Common myeloid progenitor, CD34-positive (primary cell): ENCODE data around the gene AUNIP.
"Not testable (repeated sequence)": the region's sequence is repeated elsewhere in the genome, so short reads cannot be mapped to it uniquely, and the experiment has no call there.

Experiments
- CTCF ChIA-PET: fragments of 350-600 bp; sonication (Branson Sonifier 250); formaldehyde crosslinking; loops from one replicate; lab custom pipeline; 2021; ENCODE audit warnings: antibody characterized with exemption; lab: Charles Lee
- POLR2A ChIA-PET: fragments of 350-600 bp; sonication (Branson Sonifier 250); formaldehyde crosslinking; loops from one replicate; lab custom pipeline; 2021; ENCODE audit warnings: antibody characterized with exemption; lab: Charles Lee
- DNase-seq, 3 donors: peaks; one replicate each; pipeline versions ENCODE4 v3.0.0 to v3.0.0-alpha.2; 2013
- H3K27ac ChIP-seq, 2 experiments: 1 replicate in 1 of 2; 2 replicates in 1 of 2; pipeline ENCODE4 v1.7.0; 2013; ENCODE audit warnings: inconsistent platforms in 2 of 2, low read length in 2 of 2, mild to moderate bottlenecking in 2 of 2, low read depth in 1 of 2, moderate library complexity in 1 of 2; ENCODE audit not compliant: severe bottlenecking in 2 of 2, insufficient read depth in 1 of 2, poor library complexity in 1 of 2
- H3K27me3 ChIP-seq, 5 experiments: replicated peaks in 2 of 5; 1 replicate in 3 of 5; 2 replicates in 2 of 5; pipeline versions ENCODE4 v1.6.1 to v1.7.0; 2013; ENCODE audit warnings: low read length in 4 of 5, mild to moderate bottlenecking in 2 of 5, moderate library complexity in 2 of 5, inconsistent platforms in 1 of 5; ENCODE audit not compliant: insufficient read depth in 5 of 5, control insufficient read depth in 4 of 5
- H3K36me3 ChIP-seq, 4 experiments: 1 replicate in 2 of 4; 2 replicates in 2 of 4; pipeline versions ENCODE4 v1.6.1 to v1.7.0; 2013; ENCODE audit warnings: low read length in 3 of 4, control low read depth in 1 of 4, mild to moderate bottlenecking in 1 of 4; ENCODE audit not compliant: control insufficient read depth in 4 of 4, insufficient read depth in 4 of 4
- H3K4me1 ChIP-seq, 4 experiments: 1 replicate in 3 of 4; 2 replicates in 1 of 4; pipeline versions ENCODE4 v1.6.1 to v1.7.1; 2013; ENCODE audit warnings: low read length in 3 of 4, mild to moderate bottlenecking in 3 of 4, control low read depth in 1 of 4, inconsistent platforms in 1 of 4, moderate library complexity in 1 of 4; ENCODE audit not compliant: control insufficient read depth in 4 of 4, insufficient read depth in 4 of 4; ENCODE audit errors: control extremely low read depth in 1 of 4
- H3K4me3 ChIP-seq, 7 experiments: 1 replicate in 4 of 7; 2 replicates in 3 of 7; pipeline versions ENCODE4 v1.5.1 to v1.7.0; 2013; ENCODE audit warnings: mild to moderate bottlenecking in 7 of 7, low read length in 6 of 7, moderate library complexity in 6 of 7, inconsistent platforms in 2 of 7, low read depth in 2 of 7, control low read depth in 1 of 7; ENCODE audit not compliant: insufficient read depth in 4 of 7, control insufficient read depth in 1 of 7; ENCODE audit errors: extremely low read depth in 1 of 7
- H3K9me3 ChIP-seq, 5 experiments: 1 replicate in 4 of 5; 2 replicates in 1 of 5; pipeline versions ENCODE4 v1.6.1 to v1.7.1; 2013; ENCODE audit warnings: low read length in 4 of 5, mild to moderate bottlenecking in 2 of 5, inconsistent platforms in 1 of 5, low read depth in 1 of 5, moderate library complexity in 1 of 5; ENCODE audit not compliant: control insufficient read depth in 4 of 5, insufficient read depth in 2 of 5; ENCODE audit errors: control extremely low read depth in 1 of 5
- WGBS: methylation state at CpG from one replicate; pipeline ENCODE4 v1.1.5; 2013; ENCODE audit not compliant: insufficient coverage; 5-methylcytosine and 5-hydroxymethylcytosine counted together

Gene AUNIP

DNA sequence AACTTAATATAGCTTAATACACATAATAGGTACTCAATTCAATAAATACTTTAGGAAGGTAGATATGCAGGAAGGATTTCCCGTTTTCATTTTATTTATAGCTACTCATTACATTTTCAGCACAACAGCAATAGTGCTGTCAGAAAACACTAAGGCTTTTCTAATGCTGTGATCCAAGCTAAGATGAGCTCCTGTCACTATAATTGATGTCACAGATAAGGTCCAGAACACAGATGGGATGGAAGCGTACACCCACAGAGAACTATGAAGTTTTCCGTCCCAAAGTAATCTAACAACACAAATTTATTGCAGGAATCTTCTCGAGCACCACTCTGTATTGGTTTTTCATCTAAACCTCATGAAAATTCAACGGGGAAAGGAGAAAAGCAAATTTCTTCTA lies 13.6 kb downstream of the AUNIP start:
- no peak overlapping the region for H3K27ac ChIP-seq
- H3K27me3 ChIP-seq, result no peaks in the 10 kb centered on the region
- no peak for DNase-seq
- no peaks in the 10 kb centered on the region for H3K36me3 ChIP-seq
- 100% methylated on average over 2 of the region's 5 CpGs for WGBS
- ChIA-PET CTCF (interaction anchor here (0.9 to 4.8 kb wide), 3 partner anchors 14 to 57 kb away, joined by 4 to 22 read pairs (median 4); no protein-coding TSS in a partner anchor), POLR2A (interaction anchor here (0.6 kb wide), 1 partner anchor 14 kb away, joined by 7 read pairs; no protein-coding TSS in a partner anchor)
- H3K4me3 ChIP-seq, result no peak overlapping the region
- no peaks in the 10 kb centered on the region for H3K9me3 ChIP-seq
- peaks cover 0 to 17% (median 2%) of the 10 kb centered on the region in 4 experiments for H3K4me1 ChIP-seq

DNA sequence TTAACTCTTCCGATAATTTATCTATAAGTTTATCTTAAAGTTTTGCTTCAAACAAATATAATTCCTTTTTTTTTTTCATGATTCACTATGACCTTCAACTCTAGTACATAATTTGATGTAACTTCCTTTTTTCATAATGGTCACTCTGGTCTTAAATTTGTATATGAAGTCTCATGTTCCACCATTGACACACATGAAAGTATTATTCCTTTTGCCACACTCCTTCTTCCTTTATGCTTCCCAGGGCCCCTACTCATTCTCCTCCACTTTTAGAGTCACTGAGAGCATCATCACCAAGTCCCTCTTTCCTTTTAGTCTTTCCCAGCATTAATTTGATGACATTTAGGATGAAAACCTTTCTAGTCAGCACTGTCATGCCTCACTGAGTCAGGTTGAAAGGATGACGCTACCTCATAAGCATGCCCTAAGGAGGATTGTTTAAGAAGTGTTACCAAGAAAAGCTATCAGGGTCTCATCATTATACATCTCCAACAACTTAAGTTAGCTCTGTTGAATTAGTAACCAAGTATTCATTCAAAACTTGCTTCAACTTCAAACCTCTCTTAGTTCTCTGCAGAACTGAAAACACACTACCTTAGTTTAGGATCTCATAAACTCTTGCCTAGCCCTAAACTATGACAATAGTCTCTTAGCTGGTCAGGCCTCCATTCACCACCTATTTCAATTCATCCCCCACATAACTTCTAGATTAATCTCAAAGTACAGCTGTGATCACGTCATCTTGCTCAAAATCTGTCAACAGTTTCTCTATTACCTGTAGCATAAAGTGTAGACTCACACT lies 14.5 kb downstream of the AUNIP start:
- Histone ChIP-seq H3K36me3 (no peaks in the 10 kb centered on the region), H3K9me3 (peaks cover 0 to 3% (median 0%) of the 10 kb centered on the region in 5 experiments), H3K4me3 (no peak overlapping the region), H3K27ac (no peak overlapping the region), H3K4me1 (peaks cover 0 to 17% (median 2%) of the 10 kb centered on the region in 4 experiments), H3K27me3 (no peaks in the 10 kb centered on the region)
- CTCF ChIA-PET, result interaction anchor here (0.9 to 4.8 kb wide), 6 partner anchors 9 to 186 kb away, joined by 3 to 22 read pairs (median 4); no protein-coding TSS in a partner anchor
- POLR2A ChIA-PET, result no interaction called here
- 85% methylated on average over 2 of the region's 3 CpGs for WGBS
- DNase-seq, result no peak

GRCh38 chr1:25843483-25843882 lies 15.8 kb downstream of the AUNIP start:
- peaks cover 0 to 10% (median under 1%) of the 10 kb centered on the region in 4 experiments for H3K4me1 ChIP-seq
- H3K36me3 ChIP-seq, result no peaks in the 10 kb centered on the region
- WGBS, result no CpG with 5 or more reads among the region's 3 CpGs
- CTCF ChIA-PET, result interaction anchor here (0.9 to 4.8 kb wide), 3 partner anchors 8 to 19 kb away, joined by 3 to 22 read pairs (median 4); no protein-coding TSS in a partner anchor
- H3K9me3 ChIP-seq, result peaks cover 0 to 3% (median 0%) of the 10 kb centered on the region in 5 experiments
- DNase-seq, result peak in 1 of 3 donors; percentile 20
- H3K27me3 ChIP-seq, result no peaks in the 10 kb centered on the region
- no peak overlapping the region for H3K4me3 ChIP-seq
- H3K27ac ChIP-seq, result no peak overlapping the region
- POLR2A ChIA-PET, result no interaction called here

- peaks cover 8 to 24% (median 9%) of the 10 kb centered on the region in 4 experiments for H3K36me3 ChIP-seq
- POLR2A ChIA-PET, H3K27ac ChIP-seq, H3K4me1 ChIP-seq, H3K4me3 ChIP-seq, DNase-seq, H3K9me3 ChIP-seq, H3K27me3 ChIP-seq: not testable (repeated sequence)
- CTCF ChIA-PET, result interaction anchor here (0.8 to 1.4 kb wide), 3 partner anchors 9 to 41 kb away, joined by 3 to 4 read pairs (median 3); no protein-coding TSS in a partner anchor
- WGBS, result 100% methylated on average over 1 of the region's 4 CpGs
These were observed 19.4 kb downstream of the AUNIP start for GRCh38 chr1:25839808-25840207.

- POLR2A ChIA-PET, result no interaction called here
- DNase-seq, result peak in 1 of 3 donors; percentile 41
These were observed 21.9 kb downstream of the AUNIP start for GRCh38 chr1:25837262-25837875.

GRCh38 chr1:25836695-25837094 lies 22.6 kb downstream of the AUNIP start:
- DNase-seq, result no peak
- no CpG with 5 or more reads among the region's 3 CpGs for WGBS
- peaks cover 0 to 3% (median 0%) of the 10 kb centered on the region in 5 experiments for H3K9me3 ChIP-seq
- H3K36me3 ChIP-seq, result peaks cover 9 to 48% (median 25%) of the 10 kb centered on the region in 4 experiments
- H3K27me3 ChIP-seq, result no peaks in the 10 kb centered on the region
- H3K27ac ChIP-seq, result no peak overlapping the region
- H3K4me3 ChIP-seq, result no peak overlapping the region
- H3K4me1 ChIP-seq, result peaks cover 9 to 18% (median 16%) of the 10 kb centered on the region in 4 experiments
- POLR2A ChIA-PET, result no interaction called here
- CTCF ChIA-PET, result interaction anchor here (1.0 to 1.3 kb wide), 3 partner anchors 12 to 62 kb away, joined by 3 to 5 read pairs (median 4); no protein-coding TSS in a partner anchor

More at GRCh38 chr1:25837262-25837875, 21.9 kb downstream of the AUNIP start:
- H3K4me3 ChIP-seq, result no peak overlapping the region
- CTCF ChIA-PET, result interaction anchor here (0.7 to 1.3 kb wide), 5 partner anchors 9 to 61 kb away, joined by 3 to 6 read pairs (median 4); no protein-coding TSS in a partner anchor
- peaks cover 4 to 11% (median 9%) of the 10 kb centered on the region in 4 experiments for H3K4me1 ChIP-seq
- H3K36me3 ChIP-seq, result peaks cover 9 to 44% (median 23%) of the 10 kb centered on the region in 4 experiments
- H3K27ac ChIP-seq, result no peak overlapping the region
- H3K27me3 ChIP-seq, result no peaks in the 10 kb centered on the region
- H3K9me3 ChIP-seq, result peaks cover 0 to 3% (median 0%) of the 10 kb centered on the region in 5 experiments
- WGBS, result no CpG with 5 or more reads among the region's 1 CpG
